Jurkat, Clone E6-1 (cell line): ENCODE data around the gene DMPK.

Source experiments
- DNase-seq: peaks from one replicate; pipeline ENCODE4 v3.0.0-alpha.2; 2011; ENCODE audit warnings: low read depth, low spot score
- H3K4me3 ChIP-seq: 2 replicates; pipeline ENCODE4 v1.5.1; 2011; ENCODE audit warnings: mild to moderate bottlenecking, low read length, control low read depth, moderate library complexity

The DMPK gene

DNA sequence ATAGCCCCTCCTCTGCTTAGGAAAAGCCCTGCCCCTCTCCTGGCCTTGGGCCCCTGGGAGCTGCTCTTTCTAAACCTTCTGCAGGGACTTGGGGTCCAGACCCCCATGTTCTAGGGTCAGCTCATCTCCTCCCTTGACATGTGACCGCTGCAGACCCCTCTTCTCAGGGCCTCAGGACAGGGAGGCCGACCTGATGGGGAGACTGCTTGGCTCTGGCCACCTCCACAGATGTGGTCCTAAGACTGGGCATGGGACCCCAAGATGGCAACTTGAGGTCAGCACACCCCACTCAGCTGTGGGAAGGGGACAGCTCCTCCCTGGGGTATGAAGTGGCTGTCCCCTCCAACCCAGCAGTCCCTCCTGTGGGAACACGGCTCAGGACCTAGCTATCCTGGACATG lies 9.4 kb downstream of the DMPK start:
- no peak for DNase-seq
- H3K4me3 ChIP-seq: no peak overlapping the region

DNA sequence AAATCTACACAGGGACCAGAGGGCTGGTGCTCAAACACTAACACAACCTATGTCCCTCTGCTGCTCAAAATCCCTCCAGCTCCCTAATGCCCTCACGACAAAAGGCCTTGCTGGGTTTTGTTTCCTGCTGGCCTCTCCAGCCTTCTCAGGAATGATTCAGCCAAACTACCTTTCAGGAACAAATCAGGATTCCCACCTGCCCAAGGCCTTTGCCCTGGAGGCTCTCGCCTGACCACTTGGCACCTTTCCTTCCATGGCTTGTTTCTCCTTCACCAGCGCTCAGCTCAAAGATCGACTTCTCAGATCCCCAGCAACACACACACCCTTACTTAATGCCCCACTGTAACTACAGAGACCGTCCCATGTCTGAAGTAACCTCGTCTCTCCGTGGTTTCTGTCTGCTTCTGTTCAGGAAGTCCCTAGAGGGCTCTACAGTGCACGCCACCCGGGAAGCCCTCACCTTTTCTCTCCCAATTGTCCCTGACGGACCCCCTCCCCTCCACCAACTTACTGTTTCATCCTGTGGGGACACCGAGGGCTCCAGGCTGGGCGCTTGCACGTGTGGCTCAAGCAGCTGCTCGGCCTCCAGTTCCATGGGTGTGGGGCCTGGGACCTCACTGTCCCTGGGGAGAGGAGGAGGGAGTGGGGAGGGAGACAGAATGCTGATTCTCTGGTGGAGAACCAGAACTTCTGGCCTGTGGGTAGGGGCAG lies 10.0 kb downstream of the DMPK start:
- H3K4me3 ChIP-seq: no peak overlapping the region
- no peak for DNase-seq

DNA sequence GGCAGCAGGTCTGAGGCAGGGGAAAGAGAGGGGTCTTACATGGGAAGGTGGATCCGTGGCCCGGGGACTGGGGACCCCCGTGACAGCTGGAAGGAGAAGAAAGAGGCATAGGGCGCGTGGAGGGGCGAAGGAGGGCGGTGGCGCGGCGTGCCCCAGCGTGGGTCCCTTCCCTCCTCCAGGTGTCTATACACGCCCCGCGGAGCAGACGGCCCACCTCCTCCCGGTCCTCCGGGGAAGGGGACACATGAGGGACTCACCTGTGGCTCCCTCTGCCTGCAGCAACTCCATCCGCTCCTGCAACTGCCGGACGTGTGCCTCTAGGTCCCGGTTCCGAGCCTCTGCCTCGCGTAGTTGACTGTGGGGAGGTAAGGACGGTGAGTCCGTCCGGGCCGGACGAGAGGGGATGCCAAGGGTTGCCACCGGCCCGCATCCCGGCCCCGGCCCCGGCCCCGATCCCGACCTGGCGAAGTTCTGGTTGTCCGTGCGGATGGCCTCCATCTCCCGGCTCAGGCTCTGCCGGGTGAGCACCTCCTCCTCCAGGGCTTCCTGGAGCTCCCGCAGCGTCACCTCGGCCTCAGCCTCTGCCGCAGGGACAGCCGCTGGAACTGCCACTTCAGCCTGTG lies 10.9 kb downstream of the DMPK start:
- no peak for DNase-seq
- H3K4me3 ChIP-seq: peak overlapping the region; percentile 41; the same call in 1 of the 2 replicates

GRCh38 chr19:45770192-45771101 lies 11.8 kb downstream of the DMPK start:
- H3K4me3 ChIP-seq: peak overlapping the region; percentile 67

GRCh38 chr19:45769821-45770191 lies 12.5 kb downstream of the DMPK start:
- peak; percentile 53 for DNase-seq
- peak overlapping the region; percentile 67 for H3K4me3 ChIP-seq

More at GRCh38 chr19:45770192-45771101, 11.8 kb downstream of the DMPK start:
- peak; percentile 97 for DNase-seq

DNA sequence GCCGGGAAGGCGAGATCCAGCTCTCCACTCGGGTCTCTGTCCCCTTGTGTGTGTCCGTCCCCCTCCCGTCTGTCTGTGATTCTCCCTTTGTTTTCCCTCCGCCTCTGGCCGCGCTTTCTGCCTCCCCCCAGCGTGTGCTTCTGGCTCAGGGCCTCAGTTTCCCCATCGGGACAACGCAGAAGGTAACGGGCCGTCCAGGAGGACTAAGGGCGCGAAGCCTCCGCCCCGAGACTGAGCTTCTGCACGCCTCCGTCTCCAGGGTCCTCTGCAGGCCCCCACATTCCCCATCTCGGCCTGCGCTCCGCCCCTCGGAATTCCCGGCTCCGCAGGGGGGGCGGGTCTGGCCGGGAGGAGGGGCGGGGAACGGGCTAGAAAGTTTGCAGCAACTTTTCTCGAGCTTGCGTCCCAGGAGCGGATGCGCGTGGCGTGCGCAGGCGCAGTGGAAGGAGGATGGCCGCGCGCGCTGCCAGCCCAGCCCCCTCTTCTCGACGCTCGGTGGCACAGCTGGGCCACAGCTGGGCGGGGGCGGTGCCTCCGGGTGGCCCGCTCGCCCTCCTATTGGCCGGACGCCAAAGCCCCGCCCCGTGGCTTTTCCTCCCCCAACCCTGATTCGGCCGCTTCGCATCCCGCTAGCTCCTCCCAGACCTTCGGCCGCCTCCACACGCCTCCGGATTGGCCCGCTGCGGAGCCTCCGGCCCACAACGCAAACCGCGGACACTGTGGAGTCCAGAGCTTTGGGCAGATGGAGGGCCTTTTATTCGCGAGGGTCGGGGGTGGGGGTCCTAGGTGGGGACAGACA lies 13.1 kb downstream of the DMPK start, which contains the start of gene SIX5:
TSS of gene SIX5 (minus strand) at position 269 of the 799 bp plus-strand sequence. CDS start 408 bp downstream, outside the sequence.
- peak within 1 kb of the TSS; percentile 86 for H3K4me3 ChIP-seq
- peak; percentile 93 for DNase-seq

DNA sequence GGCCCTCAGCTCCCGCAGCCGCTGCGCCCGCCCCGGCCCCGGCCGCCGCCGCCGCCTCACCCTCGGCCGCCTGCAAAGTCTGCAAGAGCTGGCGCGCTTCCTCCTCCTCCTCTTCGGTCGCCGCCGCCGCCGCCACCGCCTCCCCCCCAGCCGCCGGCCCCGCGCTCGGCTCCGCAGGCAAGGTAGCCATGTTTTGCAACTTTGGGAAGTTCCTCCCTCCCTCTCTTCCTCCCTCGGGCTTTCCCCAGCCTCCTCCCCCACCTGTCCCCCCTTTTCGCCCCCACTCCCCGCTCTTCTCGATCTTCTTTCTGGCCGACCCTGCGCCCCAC lies 13.7 kb downstream of the DMPK start:
- H3K4me3 ChIP-seq: peak overlapping the region; percentile 86
- DNase-seq: no peak

DNA sequence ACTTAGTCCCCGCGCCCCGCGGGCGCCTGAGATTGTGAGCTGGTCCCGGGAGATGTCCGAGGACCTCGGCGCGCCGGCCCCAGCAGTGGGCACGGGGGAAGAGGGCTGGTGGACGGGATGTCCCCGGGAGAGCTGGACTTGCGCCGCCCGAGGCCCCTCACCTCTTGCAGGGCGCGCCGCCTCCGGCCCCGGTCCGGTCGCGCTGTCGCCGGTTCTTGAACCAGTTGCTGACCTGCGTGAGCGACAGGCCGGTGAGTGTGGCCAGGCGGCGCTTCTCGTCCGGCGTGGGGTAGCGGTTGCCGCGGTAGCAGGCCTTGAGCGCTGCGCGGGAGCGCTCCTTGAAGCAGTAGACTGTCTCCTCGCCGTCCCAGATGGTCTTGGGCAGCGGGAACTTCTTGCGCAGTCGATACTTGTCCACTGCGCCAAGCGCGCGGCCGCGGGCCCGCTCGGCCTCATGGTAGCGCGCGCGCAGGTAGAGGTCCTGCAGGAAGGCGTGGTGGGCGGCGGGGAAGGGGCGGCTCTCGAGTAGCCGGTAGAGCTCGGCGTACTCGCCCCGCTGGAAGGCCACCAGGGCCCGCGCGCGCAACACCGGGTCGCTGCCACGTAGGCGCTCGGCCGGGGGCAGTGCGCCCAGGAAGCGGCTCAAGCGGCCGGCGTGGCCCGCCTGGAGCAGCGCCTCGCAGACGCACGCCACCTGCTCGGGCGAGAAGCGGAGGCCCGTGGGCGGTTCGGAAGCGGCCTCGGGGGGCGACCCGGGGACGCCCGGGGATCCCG lies 14.2 kb downstream of the DMPK start:
- peak overlapping the region; percentile 86 for H3K4me3 ChIP-seq
- DNase-seq: no peak

- no peak for DNase-seq
- no peak overlapping the region for H3K4me3 ChIP-seq
Observed at GRCh38 chr19:45767410-45767880, 14.8 kb downstream of the DMPK start.

- no peak for DNase-seq
- no peak overlapping the region for H3K4me3 ChIP-seq
Observed at GRCh38 chr19:45766869-45767346, 15.4 kb downstream of the DMPK start.

- no peak overlapping the region for H3K4me3 ChIP-seq
- no peak for DNase-seq
Observed at GRCh38 chr19:45766296-45766868, 15.9 kb downstream of the DMPK start.

DNA sequence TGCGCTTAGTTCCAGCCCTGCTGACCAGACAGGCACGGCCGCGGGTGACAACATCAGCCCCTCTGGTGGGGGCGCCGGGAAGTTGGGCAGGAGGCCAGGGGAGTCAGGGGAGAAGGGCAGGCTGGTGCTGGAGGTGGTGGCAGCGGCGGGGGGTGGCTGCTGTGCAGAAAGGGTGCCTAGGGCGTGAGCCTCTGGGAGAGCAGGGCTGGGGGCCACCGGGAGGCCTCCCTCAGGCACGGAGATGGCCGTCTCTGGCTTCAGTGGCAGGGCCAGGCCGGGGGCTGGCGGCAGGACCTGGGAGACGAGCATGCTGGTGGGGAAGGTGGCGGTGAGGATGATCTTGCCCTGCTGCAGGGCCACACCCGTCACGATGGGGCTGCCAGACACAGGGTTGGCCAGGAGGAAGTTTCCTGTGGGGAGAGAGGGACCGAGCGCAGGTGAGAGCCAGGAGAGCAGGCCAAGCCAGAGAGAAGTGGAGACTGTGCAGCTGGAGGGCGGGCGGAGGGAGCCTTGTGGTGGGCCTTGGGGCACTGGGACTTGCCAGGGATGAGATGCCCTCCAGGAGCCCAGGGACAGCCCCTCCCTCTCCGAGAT lies 16.5 kb downstream of the DMPK start:
- DNase-seq: no peak

GRCh38 chr19:45764945-45765701 lies 17.2 kb downstream of the DMPK start:
- no peak for DNase-seq
- no peak overlapping the region for H3K4me3 ChIP-seq

More for the DNA sequence above, 16.5 kb downstream of the DMPK start:
- H3K4me3 ChIP-seq: no peak overlapping the region

- no peak overlapping the region for H3K4me3 ChIP-seq
- no peak for DNase-seq
Observed at GRCh38 chr19:45764475-45764874, 17.8 kb downstream of the DMPK start.

- no peak for DNase-seq
- no peak overlapping the region for H3K4me3 ChIP-seq
Observed at GRCh38 chr19:45763691-45764294, 18.5 kb downstream of the DMPK start.

GRCh38 chr19:45762870-45763631 lies 19.2 kb downstream of the DMPK start:
- no peak for DNase-seq
- H3K4me3 ChIP-seq: no peak overlapping the region
